GM21576 (cell line): Measurements from ENCODE around the gene NR4A2.
"Not testable (repeated sequence)": the region's sequence is repeated elsewhere in the genome, so short reads cannot be mapped to it uniquely, and the experiment has no call there.

Experiments
- ATAC-seq: cut with Tn5 transposase; IDR thresholded peaks from one replicate; pipeline ENCODE4 v1.9.1; 2021; ENCODE audit warnings: mild to moderate bottlenecking, moderate library complexity; ENCODE audit not compliant: unreplicated experiment

The NR4A2 gene

GRCh38 chr2:156322686-156323231 lies 9.8 kb downstream of the NR4A2 start:
- peak; percentile 25 for ATAC-seq

GRCh38 chr2:156322051-156322685 lies 10.4 kb downstream of the NR4A2 start:
- ATAC-seq: peak; percentile 65

GRCh38 chr2:156321243-156321904 lies 11.1 kb downstream of the NR4A2 start:
- no peak for ATAC-seq

- ATAC-seq: no peak
Observed at GRCh38 chr2:156320486-156321098, 11.9 kb downstream of the NR4A2 start.

- ATAC-seq: no peak
Observed at GRCh38 chr2:156319811-156320485, 12.6 kb downstream of the NR4A2 start.

- ATAC-seq: no peak
Observed at GRCh38 chr2:156317631-156318030, 14.9 kb downstream of the NR4A2 start.

- no peak for ATAC-seq
Observed at GRCh38 chr2:156311976-156312375, 20.5 kb downstream of the NR4A2 start.

GRCh38 chr2:156310773-156311172 lies 21.7 kb downstream of the NR4A2 start:
- ATAC-seq: no peak

- ATAC-seq: no peak
Observed at GRCh38 chr2:156309917-156310316, 22.6 kb downstream of the NR4A2 start.

GRCh38 chr2:156309167-156309566 lies 23.4 kb downstream of the NR4A2 start:
- peak; percentile 66 for ATAC-seq

GRCh38 chr2:156306821-156307220 lies 25.7 kb downstream of the NR4A2 start:
- no peak for ATAC-seq

GRCh38 chr2:156305121-156305520 lies 27.4 kb downstream of the NR4A2 start:
- ATAC-seq: no peak

- ATAC-seq: no peak
Observed at GRCh38 chr2:156300337-156300736, 32.2 kb downstream of the NR4A2 start.

GRCh38 chr2:156294945-156295580 lies 37.5 kb downstream of the NR4A2 start:
- ATAC-seq: no peak

- ATAC-seq: not testable (repeated sequence)
Observed at GRCh38 chr2:156293382-156293781, 39.1 kb downstream of the NR4A2 start.

GRCh38 chr2:156279446-156280150 lies 52.9 kb downstream of the NR4A2 start:
- ATAC-seq: no peak
